HG02870 (cell line): ENCODE results near the gene IFT22.
"Not testable (repeated sequence)": the region's sequence is repeated elsewhere in the genome, so short reads cannot be mapped to it uniquely, and the experiment has no call there.

Source experiments
- ATAC-seq: cut with Tn5 transposase; IDR thresholded peaks from one replicate; pipeline ENCODE4 v1.9.1; 2021; ENCODE audit warnings: mild to moderate bottlenecking, moderate library complexity; ENCODE audit not compliant: unreplicated experiment

The IFT22 gene

GRCh38 chr7:101278461-101279292, 42.9 kb downstream of the IFT22 start:
- no peak for ATAC-seq

GRCh38 chr7:101277155-101277554, 44.5 kb downstream of the IFT22 start:
- ATAC-seq = no peak

GRCh38 chr7:101273206-101273605, 48.4 kb downstream of the IFT22 start:
- ATAC-seq = no peak

GRCh38 chr7:101271021-101271420, 50.6 kb downstream of the IFT22 start:
- ATAC-seq = no peak

DNA sequence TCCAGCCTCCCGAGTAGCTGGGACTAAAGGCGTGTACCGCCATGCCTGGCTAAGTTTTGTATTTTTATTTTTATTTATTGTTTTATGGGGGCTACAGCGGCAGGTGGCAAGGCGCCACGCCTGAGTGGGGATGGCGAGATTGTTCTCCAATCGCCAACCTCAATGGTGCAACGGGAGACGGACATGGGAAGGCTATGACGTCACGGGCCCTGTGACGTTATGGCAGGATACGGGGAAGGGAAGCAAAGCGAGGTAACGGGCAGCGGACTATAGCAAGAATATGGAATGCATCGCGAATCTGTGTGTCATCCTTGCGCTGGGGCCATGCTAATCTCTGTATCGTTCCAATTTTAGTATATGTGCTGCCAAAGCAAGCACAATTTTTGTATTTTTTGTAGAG, 51.9 kb downstream of the IFT22 start:
- no peak for ATAC-seq

DNA sequence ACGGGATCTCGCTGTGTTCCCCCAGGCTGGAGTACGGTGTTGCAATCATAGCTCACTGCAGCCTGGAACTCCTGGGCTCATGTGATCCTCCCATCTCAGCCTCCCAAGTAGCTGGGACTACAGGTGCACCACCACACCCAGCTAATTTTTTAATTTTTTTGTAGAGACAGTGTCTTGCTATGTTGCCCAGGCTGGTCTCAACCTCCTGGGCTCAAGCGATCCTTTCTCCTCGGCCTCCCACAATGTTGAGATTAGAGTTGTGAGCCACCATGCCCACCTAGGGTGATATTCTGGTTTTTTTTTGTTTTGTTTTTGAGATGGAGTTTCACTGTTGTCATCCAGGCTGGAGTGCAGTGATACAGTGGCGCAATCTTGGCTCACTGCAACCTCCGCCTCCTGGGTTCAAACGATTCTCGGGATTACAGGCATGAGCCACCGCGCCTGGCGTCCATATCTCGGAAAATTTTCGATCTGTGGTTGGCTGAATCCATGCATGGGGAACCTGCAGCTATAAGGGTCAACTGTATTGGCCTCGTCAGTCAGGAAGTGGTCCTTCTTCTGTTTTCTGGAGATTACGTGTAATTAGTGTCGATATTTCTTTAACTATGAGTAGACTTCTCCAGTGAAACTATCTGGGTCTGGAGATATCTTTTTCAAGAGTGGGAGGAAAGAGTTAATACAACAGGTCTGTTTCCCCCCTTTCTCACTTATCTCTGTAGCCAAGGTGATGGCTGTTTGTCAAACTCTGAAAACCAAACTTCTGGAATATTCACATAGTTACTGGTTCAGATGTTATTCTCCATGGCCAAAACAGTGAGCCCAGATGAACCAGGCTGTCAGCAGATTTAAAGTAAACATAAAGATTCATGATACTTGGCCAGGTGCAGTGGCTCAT, 55.7 kb downstream of the IFT22 start:
- ATAC-seq = no peak

- ATAC-seq = not testable (repeated sequence)
Measured at GRCh38 chr7:101264102-101264706, 57.4 kb downstream of the IFT22 start.
